HepG2 (cell line): ENCODE data around the gene CFTR. TPM values are rescaled to one million over a fixed set of nuclear protein-coding genes. Genes with fewer than 3 reads are reported as not detected.

Experiments
- ATAC-seq: fragments of 200-7000 bp; cut with Tn5 transposase; 3 replicates; pipeline ENCODE4 v1.9.1; 2020; ENCODE audit warnings: mild to moderate bottlenecking, moderate library complexity
- BruUV-seq: library from RNA; stranded (reverse); fragments of 400-500 nt; replicated peaks from 2 replicates; lab custom pipeline; 2021; lab: Mats Ljungman, UMichigan
- CTCF ChIA-PET: fragments of 300-600 bp; formaldehyde crosslinking; extraction: SDS; loops from one replicate; lab custom pipeline; 2021; ENCODE audit warnings: low total read pairs, inconsistent platforms, low intra/inter-chr PET ratio; lab: Yijun Ruan, JAX
- POLR2A ChIA-PET: fragments of 350-600 bp; sonication (Branson Sonifier 250); formaldehyde crosslinking; loops from one replicate; lab custom pipeline; 2020; ENCODE audit warnings: antibody characterized with exemption, inconsistent platforms; lab: Yijun Ruan, JAX
- DNase-seq: peaks from one replicate; pipeline ENCODE4 v3.0.0-alpha.2; 2015; ENCODE audit warnings: low spot score
- FAIRE-seq: peaks from 3 replicates; lab custom pipeline; 2011; peaks lifted over from hg19 to GRCh38; lab: Jason Lieb, UNC
- H2AFZ ChIP-seq: one replicate; pipeline ENCODE4 v1.6.1; 2011; ENCODE audit warnings: low read length, inconsistent platforms
- H3K27ac ChIP-seq: fragments of 300-600 bp; 3 replicates; pipeline ENCODE4 v1.8.0; 2011; ENCODE audit warnings: mixed run types, mild to moderate bottlenecking, mixed read lengths, low read length, inconsistent platforms; ENCODE audit not compliant: insufficient read depth; ENCODE audit errors: extremely low read length
- H3K27me3 ChIP-seq, 2 experiments: fragments of 200-600 bp in 1 of 2; 2 replicates in 1 of 2; 3 replicates in 1 of 2; pipeline versions ENCODE4 v1.6.0 to v1.8.0; 2011; ENCODE audit warnings: low read length in 2 of 2, mild to moderate bottlenecking in 2 of 2, moderate library complexity in 2 of 2, inconsistent platforms in 1 of 2; ENCODE audit not compliant: insufficient read depth in 2 of 2, control insufficient read depth in 1 of 2
- H3K36me3 ChIP-seq, 2 experiments: fragments of 200-600 bp in 1 of 2; replicated peaks in 1 of 2; 2 replicates in 1 of 2; 3 replicates in 1 of 2; pipeline versions ENCODE4 v1.5.1 to v1.8.0; 2011; ENCODE audit warnings: low read length in 2 of 2, inconsistent platforms in 1 of 2; ENCODE audit not compliant: insufficient read depth in 2 of 2, control insufficient read depth in 1 of 2
- H3K4me1 ChIP-seq: 2 replicates; pipeline ENCODE4 v1.5.1; 2012; ENCODE audit warnings: low read length, inconsistent platforms; ENCODE audit not compliant: insufficient read depth
- H3K4me2 ChIP-seq: 2 replicates; pipeline ENCODE4 v1.6.0; 2011; ENCODE audit warnings: low read depth, low read length, inconsistent platforms
- H3K4me3 ChIP-seq, 3 experiments: fragments of 200-600 bp in 1 of 3; sonication (generic), shearing (Covaris generic) in 1 of 3; replicated peaks in 1 of 3; 2 replicates each; pipeline ENCODE4 v1.5.1; 2011 to 2016; ENCODE audit warnings: low read length in 3 of 3, inconsistent platforms in 2 of 3, low read depth in 2 of 3, mild to moderate bottlenecking in 2 of 3, control low read depth in 1 of 3, mixed read lengths in 1 of 3; ENCODE audit not compliant: insufficient read depth in 1 of 3
- H3K79me2 ChIP-seq: one replicate; pipeline ENCODE4 v1.6.1; 2011; ENCODE audit warnings: low read length, inconsistent platforms; ENCODE audit not compliant: insufficient read depth
- H3K9ac ChIP-seq: 2 replicates; pipeline ENCODE4 v1.6.0; 2011; ENCODE audit warnings: mild to moderate bottlenecking, low read depth, low read length, inconsistent platforms; ENCODE audit not compliant: insufficient read depth
- H3K9me3 ChIP-seq: 2 replicates; pipeline ENCODE4 v1.5.1; 2012; ENCODE audit warnings: mild to moderate bottlenecking, low read length
- H4K20me1 ChIP-seq: 2 replicates; pipeline ENCODE4 v1.6.0; 2011; ENCODE audit warnings: inconsistent platforms, mild to moderate bottlenecking, low read length, moderate library complexity; ENCODE audit not compliant: insufficient read depth
- ZNF101 ChIP-seq: sonication (generic); formaldehyde crosslinking; IDR thresholded peaks from 2 replicates; pipeline ENCODE4 v1.4.0; 2020; ENCODE audit warnings: mild to moderate bottlenecking, low read depth, missing genetic modification reagents, borderline replicate concordance
- ZNF350 ChIP-seq: sonication (generic); formaldehyde crosslinking; IDR thresholded peaks from 2 replicates; pipeline ENCODE4 v1.4.0; 2020; ENCODE audit warnings: mild to moderate bottlenecking, low read depth, missing genetic modification reagents, borderline replicate concordance
- ZNF383 ChIP-seq: sonication (generic); formaldehyde crosslinking; IDR thresholded peaks from 2 replicates; pipeline ENCODE4 v1.4.0; 2020; ENCODE audit warnings: missing genetic modification reagents, mild to moderate bottlenecking, borderline replicate concordance
- ZNF556 ChIP-seq: sonication (generic); formaldehyde crosslinking; IDR thresholded peaks from 2 replicates; pipeline ENCODE4 v1.4.0; 2020; ENCODE audit warnings: mild to moderate bottlenecking, missing genetic modification reagents, borderline replicate concordance
- ZNF674 ChIP-seq: sonication (generic); formaldehyde crosslinking; IDR thresholded peaks from 2 replicates; pipeline ENCODE4 v1.5.0; 2020; ENCODE audit warnings: low read depth, mild to moderate bottlenecking, missing genetic modification reagents
- ZNF7 ChIP-seq: IDR thresholded peaks from 2 replicates; pipeline ENCODE4 v1.6.1; 2016; ENCODE audit warnings: missing biosample characterization, missing genetic modification reagents
- ZNF761 ChIP-seq: sonication (generic); formaldehyde crosslinking; conservative IDR thresholded peaks from 2 replicates; pipeline ENCODE4 v1.4.0; 2020; ENCODE audit warnings: mild to moderate bottlenecking, missing genetic modification reagents
- ZSCAN30 ChIP-seq: sonication (generic); formaldehyde crosslinking; IDR thresholded peaks from 2 replicates; pipeline ENCODE4 v1.5.0; 2020; ENCODE audit warnings: mild to moderate bottlenecking, missing genetic modification reagents
- WGBS: methylation state at CpG from one replicate; pipeline ENCODE4 v1.1.6; 2017; ENCODE audit warnings: low lambda C conversion rate; 5-methylcytosine and 5-hydroxymethylcytosine counted together
- in situ Hi-C: cut with HindIII; loops from 2 replicates; pipeline ENCODE4 v1.10.0; 2017; ENCODE audit warnings: low pct_unique_long_range_greater_than_20kb; ENCODE audit not compliant: extremely low pct_ligation_motif_present
- intact Hi-C: fragments of 100-400 bp; cut with micrococcal nuclease; formaldehyde crosslinking; loops from one replicate; pipeline ENCODE4 v1.10.0; 2022; ENCODE audit not compliant: unreplicated experiment
- polyA plus RNA-seq, 8 experiments: library from polyadenylated mRNA; depleted of rRNA in 3 of 8; stranded (reverse) in 7 of 8; unstranded in 1 of 8; fragments of >200 nt; fragmentation: Illumina TruSeq in 4 of 8; extraction: Trizol in 4 of 8; gene quantifications; 2 replicates each; pipeline versions ENCODE4 v1.2.1 to v1.2.3, GENCODE V29; 2011 to 2016; ENCODE audit warnings: low read depth in 4 of 8, missing spikeins in 1 of 8, mixed read lengths in 1 of 8; ENCODE audit not compliant: insufficient read depth in 1 of 8
- total RNA-seq, 5 experiments: library from RNA; depleted of rRNA; stranded (reverse); fragments of >200 nt; fragmentation: Illumina TruSeq; extraction: Trizol; gene quantifications; 2 replicates each; pipeline ENCODE4 v1.2.3, GENCODE V29; 2016; ENCODE audit warnings: low read depth in 1 of 5
- TF ChIP-seq, protein P1 (sequence below): sonication (generic); formaldehyde crosslinking; IDR thresholded peaks from 2 replicates; pipeline ENCODE4 v1.4.0; 2020; ENCODE audit warnings: missing genetic modification reagents
- TF ChIP-seq, protein P2 (sequence below): sonication (generic); formaldehyde crosslinking; IDR thresholded peaks from 2 replicates; pipeline ENCODE4 v1.4.0; 2020; ENCODE audit warnings: missing genetic modification reagents, borderline replicate concordance
- TF ChIP-seq, protein P3 (sequence below): IDR thresholded peaks from 2 replicates; pipeline ENCODE4 v1.6.1; 2018; ENCODE audit warnings: missing genetic modification reagents

The CFTR gene
- total and polyA plus RNA-seq, 2 of the 13 experiments (the other 11 are each of a cell fraction or from before 2014, with no cell fraction given): not detected

DNA sequence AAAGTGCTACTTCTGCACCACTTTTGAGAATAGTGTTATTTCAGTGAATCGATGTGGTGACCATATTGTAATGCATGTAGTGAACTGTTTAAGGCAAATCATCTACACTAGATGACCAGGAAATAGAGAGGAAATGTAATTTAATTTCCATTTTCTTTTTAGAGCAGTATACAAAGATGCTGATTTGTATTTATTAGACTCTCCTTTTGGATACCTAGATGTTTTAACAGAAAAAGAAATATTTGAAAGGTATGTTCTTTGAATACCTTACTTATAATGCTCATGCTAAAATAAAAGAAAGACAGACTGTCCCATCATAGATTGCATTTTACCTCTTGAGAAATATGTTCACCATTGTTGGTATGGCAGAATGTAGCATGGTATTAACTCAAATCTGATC lies 110.4 kb downstream of the CFTR start (continued):
- TF ChIP-seq ZNF556 (CRISPR knock-in tag): no peak
- no peak for TF ChIP-seq ZNF350 (CRISPR knock-in tag)

DNA sequence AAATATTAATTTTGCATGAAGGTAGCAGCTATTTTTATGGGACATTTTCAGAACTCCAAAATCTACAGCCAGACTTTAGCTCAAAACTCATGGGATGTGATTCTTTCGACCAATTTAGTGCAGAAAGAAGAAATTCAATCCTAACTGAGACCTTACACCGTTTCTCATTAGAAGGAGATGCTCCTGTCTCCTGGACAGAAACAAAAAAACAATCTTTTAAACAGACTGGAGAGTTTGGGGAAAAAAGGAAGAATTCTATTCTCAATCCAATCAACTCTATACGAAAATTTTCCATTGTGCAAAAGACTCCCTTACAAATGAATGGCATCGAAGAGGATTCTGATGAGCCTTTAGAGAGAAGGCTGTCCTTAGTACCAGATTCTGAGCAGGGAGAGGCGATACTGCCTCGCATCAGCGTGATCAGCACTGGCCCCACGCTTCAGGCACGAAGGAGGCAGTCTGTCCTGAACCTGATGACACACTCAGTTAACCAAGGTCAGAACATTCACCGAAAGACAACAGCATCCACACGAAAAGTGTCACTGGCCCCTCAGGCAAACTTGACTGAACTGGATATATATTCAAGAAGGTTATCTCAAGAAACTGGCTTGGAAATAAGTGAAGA lies 112.3 kb downstream of the CFTR start:
- no peak for TF ChIP-seq ZNF7
- no peak for TF ChIP-seq ZNF674 (CRISPR knock-in tag)
- no peak for TF ChIP-seq ZNF383 (CRISPR knock-in tag)
- no peak for TF ChIP-seq ZSCAN30 (CRISPR knock-in tag)
- TF ChIP-seq ZNF101: no peak
- TF ChIP-seq, protein P1, sequence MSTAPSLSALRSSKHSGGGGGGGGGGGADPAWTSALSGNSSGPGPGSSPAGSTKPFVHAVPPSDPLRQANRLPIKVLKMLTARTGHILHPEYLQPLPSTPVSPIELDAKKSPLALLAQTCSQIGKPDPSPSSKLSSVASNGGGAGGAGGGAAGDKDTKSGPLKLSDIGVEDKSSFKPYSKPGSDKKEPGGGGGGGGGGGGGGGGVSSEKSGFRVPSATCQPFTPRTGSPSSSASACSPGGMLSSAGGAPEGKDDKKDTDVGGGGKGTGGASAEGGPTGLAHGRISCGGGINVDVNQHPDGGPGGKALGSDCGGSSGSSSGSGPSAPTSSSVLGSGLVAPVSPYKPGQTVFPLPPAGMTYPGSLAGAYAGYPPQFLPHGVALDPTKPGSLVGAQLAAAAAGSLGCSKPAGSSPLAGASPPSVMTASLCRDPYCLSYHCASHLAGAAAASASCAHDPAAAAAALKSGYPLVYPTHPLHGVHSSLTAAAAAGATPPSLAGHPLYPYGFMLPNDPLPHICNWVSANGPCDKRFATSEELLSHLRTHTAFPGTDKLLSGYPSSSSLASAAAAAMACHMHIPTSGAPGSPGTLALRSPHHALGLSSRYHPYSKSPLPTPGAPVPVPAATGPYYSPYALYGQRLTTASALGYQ (CRISPR knock-in tag): no peak
- TF ChIP-seq, protein P2, sequence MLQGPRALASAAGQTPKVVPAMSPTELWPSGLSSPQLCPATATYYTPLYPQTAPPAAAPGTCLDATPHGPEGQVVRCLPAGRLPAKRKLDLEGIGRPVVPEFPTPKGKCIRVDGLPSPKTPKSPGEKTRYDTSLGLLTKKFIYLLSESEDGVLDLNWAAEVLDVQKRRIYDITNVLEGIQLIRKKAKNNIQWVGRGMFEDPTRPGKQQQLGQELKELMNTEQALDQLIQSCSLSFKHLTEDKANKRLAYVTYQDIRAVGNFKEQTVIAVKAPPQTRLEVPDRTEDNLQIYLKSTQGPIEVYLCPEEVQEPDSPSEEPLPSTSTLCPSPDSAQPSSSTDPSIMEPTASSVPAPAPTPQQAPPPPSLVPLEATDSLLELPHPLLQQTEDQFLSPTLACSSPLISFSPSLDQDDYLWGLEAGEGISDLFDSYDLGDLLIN (CRISPR knock-in tag): no peak
- TF ChIP-seq ZNF761 (CRISPR knock-in tag): no peak
- TF ChIP-seq, protein P3, sequence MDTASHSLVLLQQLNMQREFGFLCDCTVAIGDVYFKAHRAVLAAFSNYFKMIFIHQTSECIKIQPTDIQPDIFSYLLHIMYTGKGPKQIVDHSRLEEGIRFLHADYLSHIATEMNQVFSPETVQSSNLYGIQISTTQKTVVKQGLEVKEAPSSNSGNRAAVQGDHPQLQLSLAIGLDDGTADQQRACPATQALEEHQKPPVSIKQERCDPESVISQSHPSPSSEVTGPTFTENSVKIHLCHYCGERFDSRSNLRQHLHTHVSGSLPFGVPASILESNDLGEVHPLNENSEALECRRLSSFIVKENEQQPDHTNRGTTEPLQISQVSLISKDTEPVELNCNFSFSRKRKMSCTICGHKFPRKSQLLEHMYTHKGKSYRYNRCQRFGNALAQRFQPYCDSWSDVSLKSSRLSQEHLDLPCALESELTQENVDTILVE (CRISPR knock-in tag): no peak
- TF ChIP-seq, all 625 proteins: peak for 0
- Histone ChIP-seq H4K20me1 (no peaks in the 10 kb centered on the region), H2AFZ (no peak overlapping the region), H3K36me3 (no peaks in the 10 kb centered on the region), H3K27me3 (no peaks in the 10 kb centered on the region), H3K4me3 (no peak overlapping the region), H3K4me2 (no peak overlapping the region), H3K27ac (no peak overlapping the region), H3K9me3 (no peaks in the 10 kb centered on the region), H3K9ac (no peak overlapping the region), H3K79me2 (no peaks in the 10 kb centered on the region), H3K4me1 (peaks cover 11% of the 10 kb centered on the region)
- POLR2A ChIA-PET: no interaction called here
- 4% methylated on average over 11 of the region's 11 CpGs for WGBS
- in situ Hi-C loops (no loop called here), intact Hi-C loops (no loop called here)
- CTCF ChIA-PET: no interaction called here
- FAIRE-seq (no peak), DNase-seq (no peak), ATAC-seq (no peak)
- BruUV-seq: no TSS peak
